ENCODE results near the gene KCNQ2. TPM values are rescaled to one million over a fixed set of nuclear protein-coding genes. Genes with fewer than 3 reads are reported as not detected.

KCNQ2 gene
- polyA plus RNA-seq, 3 donors: not detected

GRCh38 chr20:63496596-63497120 lies 24.2 kb upstream of the KCNQ2 start:
- H3K9ac ChIP-seq (ENCODE audit: insufficient read depth, low read length, poor library complexity, severe bottlenecking): no peak overlapping the region
- H3K4me2 ChIP-seq (replicated peaks; ENCODE audit: extremely low read depth, low read length, poor library complexity, severe bottlenecking): peak overlapping the region; percentile 75
- H3K27me3 Mint-ChIP-seq (ENCODE audit: low read depth in 3 of 3): peaks cover 39 to 64% (median 46%) of the 10 kb centered on the region in 3 donors
- H3K36me3 ChIP-seq (replicated peaks in 1 of 2; ENCODE audit: control insufficient read depth in 1 of 2, insufficient read depth in 2 of 2, low read length in 2 of 2): no peaks in the 10 kb centered on the region
- H3K4me3 ChIP-seq (replicated peaks in 1 of 3; ENCODE audit: low read depth in 2 of 3, low read length in 3 of 3): peak overlapping the region in 2 of 3 experiments; percentile 8 to 68
- no peaks in the 10 kb centered on the region for H4K20me1 ChIP-seq (ENCODE audit: insufficient read depth, low read length)
- H3K79me2 ChIP-seq (ENCODE audit: insufficient read depth, low read length): no peaks in the 10 kb centered on the region
- peak overlapping the region in 1 of 7 donors; percentile 31 for H3K27ac Mint-ChIP-seq
- H3K36me3 Mint-ChIP-seq: no peaks in the 10 kb centered on the region
- 65% methylated on average over 14 of the region's 16 CpGs for WGBS (ENCODE audit: insufficient coverage)
- H3K4me1 Mint-ChIP-seq: peaks cover 5% of the 10 kb centered on the region
- intact Hi-C loops (cut with micrococcal nuclease): loop anchor here (2.0 kb wide), 2 partner anchors 474 to 476 kb away; no protein-coding TSS in a partner anchor
- peaks cover 9 to 39% of the 10 kb centered on the region in 2 donors for H3K27me3 ChIP-seq (ENCODE audit: control insufficient read depth in 2 of 2, insufficient read depth in 2 of 2, low read length in 2 of 2)
- no peak overlapping the region for H3K27ac ChIP-seq (ENCODE audit: low read depth in 1 of 2, low read length in 2 of 2)
- no peak for DNase-seq
- H3K4me1 ChIP-seq (ENCODE audit: control insufficient read depth in 1 of 2, insufficient read depth in 2 of 2, low read length in 2 of 2): peaks cover 8 to 20% of the 10 kb centered on the region in 2 donors
- peaks cover 0 to 5% (median 3%) of the 10 kb centered on the region in 7 donors for H3K9me3 Mint-ChIP-seq
- peak overlapping the region; percentile 71 for H2AFZ ChIP-seq (ENCODE audit: insufficient read depth, low read depth, low read length, poor library complexity, severe bottlenecking)
- H3K4me3 Mint-ChIP-seq: peak overlapping the region; percentile 77 to 91
- H3K9me3 ChIP-seq (replicated peaks in 1 of 2; ENCODE audit: control insufficient read depth in 1 of 2, insufficient read depth in 1 of 2, low read length in 2 of 2): peaks cover 0 to 5% of the 10 kb centered on the region in 2 donors
- TF ChIP-seq CTCF (IDR thresholded peaks at IDR 0.05): no peak

GRCh38 chr20:63495741-63496595 lies 23.5 kb upstream of the KCNQ2 start:
- Histone ChIP-seq H3K9me3 (replicated peaks in 1 of 2; ENCODE audit: control insufficient read depth in 1 of 2, insufficient read depth in 1 of 2, low read length in 2 of 2) (peaks cover 0 to 5% of the 10 kb centered on the region in 2 donors), H2AFZ (ENCODE audit: insufficient read depth, low read depth, low read length, poor library complexity, severe bottlenecking) (peak overlapping the region; percentile 71), H3K4me3 (replicated peaks in 1 of 3; ENCODE audit: low read depth in 2 of 3, low read length in 3 of 3) (peak overlapping the region in 2 of 3 experiments; percentile 8 to 68), H3K4me2 (replicated peaks; ENCODE audit: extremely low read depth, low read length, poor library complexity, severe bottlenecking) (peak overlapping the region; percentile 75), H3K27ac (ENCODE audit: low read depth in 1 of 2, low read length in 2 of 2) (no peak overlapping the region), H3K36me3 (replicated peaks in 1 of 2; ENCODE audit: control insufficient read depth in 1 of 2, insufficient read depth in 2 of 2, low read length in 2 of 2) (no peaks in the 10 kb centered on the region), H3K27me3 (ENCODE audit: control insufficient read depth in 2 of 2, insufficient read depth in 2 of 2, low read length in 2 of 2) (peaks cover 9 to 39% of the 10 kb centered on the region in 2 donors), H4K20me1 (ENCODE audit: insufficient read depth, low read length) (no peaks in the 10 kb centered on the region), H3K4me1 (ENCODE audit: control insufficient read depth in 1 of 2, insufficient read depth in 2 of 2, low read length in 2 of 2) (peaks cover 8 to 20% of the 10 kb centered on the region in 2 donors), H3K79me2 (ENCODE audit: insufficient read depth, low read length) (no peaks in the 10 kb centered on the region), H3K9ac (ENCODE audit: insufficient read depth, low read length, poor library complexity, severe bottlenecking) (no peak overlapping the region)
- intact Hi-C loops (cut with micrococcal nuclease): loop anchor here (2.0 kb wide), 2 partner anchors 475 to 477 kb away; no protein-coding TSS in a partner anchor
- Mint-ChIP-seq H3K4me3 (peak overlapping the region; percentile 77 to 91), H3K27ac (no peak overlapping the region), H3K4me1 (peaks cover 5% of the 10 kb centered on the region), H3K9me3 (peaks cover 0 to 5% (median 3%) of the 10 kb centered on the region in 7 donors), H3K36me3 (no peaks in the 10 kb centered on the region), H3K27me3 (ENCODE audit: low read depth in 3 of 3) (peaks cover 36 to 64% (median 46%) of the 10 kb centered on the region in 3 donors)
- 22% methylated on average over 38 of the region's 48 CpGs for WGBS (ENCODE audit: insufficient coverage)
- peak; percentile 45 to 64 (median 62) for DNase-seq
- TF ChIP-seq CTCF (IDR thresholded peaks at IDR 0.05): peak; percentile 99
